Kidney (tissue), 14 donors: ENCODE measurements around the gene TRIP11. TPM values are rescaled to one million over a fixed set of nuclear protein-coding genes. Genes with fewer than 3 reads are reported as not detected.
"Not testable (repeated sequence)": the region's sequence is repeated elsewhere in the genome, so short reads cannot be mapped to it uniquely, and the experiment has no call there.

Experiments used
- DNase-seq, 5 donors: peaks; one replicate each; pipeline ENCODE4 v3.0.0-alpha.2; 2013 to 2020
- FAIRE-seq: peaks from 2 replicates; lab custom pipeline; 2012; peaks lifted over from hg19 to GRCh38; lab: Jason Lieb, UNC
- H3K27ac ChIP-seq, 2 donors: one replicate each; pipeline ENCODE4 v1.7.0; 2013; ENCODE audit warnings: low read depth in 2 of 2, low read length in 2 of 2, inconsistent platforms in 1 of 2
- H3K27me3 ChIP-seq: one replicate; pipeline ENCODE4 v1.7.1; 2013; ENCODE audit warnings: low read length, inconsistent platforms; ENCODE audit not compliant: control insufficient read depth, insufficient read depth
- H3K36me3 ChIP-seq, 3 donors: one replicate each; pipeline versions ENCODE4 v1.7.0 to v1.7.1; 2013; ENCODE audit warnings: low read length in 3 of 3, control low read depth in 1 of 3, inconsistent platforms in 1 of 3; ENCODE audit not compliant: insufficient read depth in 3 of 3, control insufficient read depth in 2 of 3
- H3K4me1 ChIP-seq, 3 donors: one replicate each; pipeline versions ENCODE4 v1.7.0 to v1.7.1; 2013; ENCODE audit warnings: low read length in 3 of 3, inconsistent platforms in 1 of 3, low read depth in 1 of 3; ENCODE audit not compliant: control insufficient read depth in 2 of 3, insufficient read depth in 2 of 3
- H3K4me3 ChIP-seq, 3 donors: one replicate each; pipeline versions ENCODE4 v1.7.0 to v1.8.1; 2013; ENCODE audit warnings: low read length in 3 of 3, control low read depth in 1 of 3, inconsistent platforms in 1 of 3
- H3K9ac ChIP-seq, 3 donors: one replicate each; pipeline versions ENCODE4 v1.7.0 to v1.7.1; 2013; ENCODE audit warnings: low read length in 3 of 3, control low read depth in 1 of 3, inconsistent platforms in 1 of 3
- H3K9me3 ChIP-seq, 3 donors: one replicate each; pipeline versions ENCODE4 v1.7.0 to v1.7.1; 2013; ENCODE audit warnings: low read length in 3 of 3, control low read depth in 1 of 3, inconsistent platforms in 1 of 3; ENCODE audit not compliant: control insufficient read depth in 2 of 3, insufficient read depth in 1 of 3
- CTCF ChIP-seq: IDR thresholded peaks from 3 replicates; pipeline ENCODE4 v1.5.1; 2012; ENCODE audit warnings: mild to moderate bottlenecking, moderate library complexity, borderline replicate concordance; ENCODE audit not compliant: insufficient read depth; ENCODE audit errors: extremely low read depth
- intact Hi-C: fragments of 100-400 bp; cut with DNase I; formaldehyde crosslinking; loops from one replicate; pipeline ENCODE4 v1.11.1; 2022
- polyA plus RNA-seq: library from polyadenylated mRNA; stranded (reverse); fragments of 350-450 nt; fragmentation: Illumina TruSeq; extraction: RNeasy Lipid Tissue Mini Kit (QIAGEN cat#74804); gene quantifications from one replicate; pipeline ENCODE4 v1.2.3, GENCODE V29; 2014; ENCODE audit warnings: low read depth, low replicate concordance; ENCODE audit not compliant: insufficient read depth
- total RNA-seq: library from RNA; stranded (reverse); fragmentation: NEBNext Ultra II Directional; extraction: Animal tissue kit (Norgen Biotek cat#: 25700); gene quantifications from one replicate; pipeline ENCODE4 v1.2.1, GENCODE V29; 2021
- donor health status: control.
- donor health status: control.
- donor health status: control.
- donor health status: control.
- donor health status: control.
- donor health status: DM: yes; HTN: yes; CAD: no.
- donor health status: Normal renal cell carcinoma (clear cell type).

Gene TRIP11
- total and polyA plus RNA-seq, 2 donors from 2014 or later = 6.2 to 71.5 TPM

GRCh38 chr14:92058006-92058917 lies 18.4 kb upstream of the TRIP11 start:
- no peak overlapping the region for H3K9ac ChIP-seq
- no peaks in the 10 kb centered on the region for H3K4me1 ChIP-seq
- no peaks in the 10 kb centered on the region for H3K36me3 ChIP-seq
- no peak overlapping the region for H3K27ac ChIP-seq
- DNase-seq (no peak), FAIRE-seq (no peak)
- H3K27me3 ChIP-seq = no peaks in the 10 kb centered on the region
- H3K9me3 ChIP-seq = no peaks in the 10 kb centered on the region
- intact Hi-C loops = no loop called here
- TF ChIP-seq CTCF = no peak
- no peak overlapping the region for H3K4me3 ChIP-seq

- no peak overlapping the region for H3K4me3 ChIP-seq
- no peaks in the 10 kb centered on the region for H3K27me3 ChIP-seq
- peaks cover 0 to 4% (median 0%) of the 10 kb centered on the region in 3 donors for H3K9me3 ChIP-seq
- H3K9ac ChIP-seq = no peak overlapping the region
- no peak for TF ChIP-seq CTCF
- H3K4me1 ChIP-seq = no peaks in the 10 kb centered on the region
- intact Hi-C loops = no loop called here
- DNase-seq (no peak), FAIRE-seq (no peak)
- H3K36me3 ChIP-seq = peaks cover 0 to 2% (median 0%) of the 10 kb centered on the region in 3 donors
- no peak overlapping the region for H3K27ac ChIP-seq
Observed at GRCh38 chr14:92049781-92050180, 9.9 kb upstream of the TRIP11 start.

- H3K27me3 ChIP-seq, FAIRE-seq, DNase-seq, H3K4me1 ChIP-seq, intact Hi-C loops, H3K27ac ChIP-seq, H3K36me3 ChIP-seq, H3K9me3 ChIP-seq, H3K4me3 ChIP-seq, H3K9ac ChIP-seq: not testable (repeated sequence)
Observed at GRCh38 chr14:92049221-92049620, 9.4 kb upstream of the TRIP11 start.

- H3K27me3 ChIP-seq, FAIRE-seq, intact Hi-C loops, H3K36me3 ChIP-seq, DNase-seq, H3K4me3 ChIP-seq, H3K9ac ChIP-seq, H3K9me3 ChIP-seq, H3K27ac ChIP-seq, H3K4me1 ChIP-seq: not testable (repeated sequence)
Observed at GRCh38 chr14:92045904-92046303, 6.0 kb upstream of the TRIP11 start.

- intact Hi-C loops, H3K9ac ChIP-seq, DNase-seq: not testable (repeated sequence)
Observed at GRCh38 chr14:92041766-92042165, 1.9 kb upstream of the TRIP11 start.

More at GRCh38 chr14:92041766-92042165, 1.9 kb upstream of the TRIP11 start:
- H3K4me3 ChIP-seq, H3K9me3 ChIP-seq, H3K36me3 ChIP-seq, FAIRE-seq, H3K27me3 ChIP-seq, H3K27ac ChIP-seq: not testable (repeated sequence)
- H3K4me1 ChIP-seq = peaks cover 2 to 12% (median 9%) of the 10 kb centered on the region in 3 donors
